DMS53 (cell line): Measurements from ENCODE around the gene HACD3.
"Not testable (repeated sequence)": the region's sequence is repeated elsewhere in the genome, so short reads cannot be mapped to it uniquely, and the experiment has no call there.

Source experiments
- DNase-seq: peaks from one replicate; lab custom pipeline; 2025; lab: John Stamatoyannopoulos, UW

The HACD3 gene

GRCh38 chr15:65599677-65600076, 69.4 kb downstream of the HACD3 start:
- DNase-seq: no peak

- DNase-seq: no peak
These were observed 72.9 kb downstream of the HACD3 start for GRCh38 chr15:65603134-65603533.

GRCh38 chr15:65603559-65603958, 73.3 kb downstream of the HACD3 start:
- no peak for DNase-seq

DNA sequence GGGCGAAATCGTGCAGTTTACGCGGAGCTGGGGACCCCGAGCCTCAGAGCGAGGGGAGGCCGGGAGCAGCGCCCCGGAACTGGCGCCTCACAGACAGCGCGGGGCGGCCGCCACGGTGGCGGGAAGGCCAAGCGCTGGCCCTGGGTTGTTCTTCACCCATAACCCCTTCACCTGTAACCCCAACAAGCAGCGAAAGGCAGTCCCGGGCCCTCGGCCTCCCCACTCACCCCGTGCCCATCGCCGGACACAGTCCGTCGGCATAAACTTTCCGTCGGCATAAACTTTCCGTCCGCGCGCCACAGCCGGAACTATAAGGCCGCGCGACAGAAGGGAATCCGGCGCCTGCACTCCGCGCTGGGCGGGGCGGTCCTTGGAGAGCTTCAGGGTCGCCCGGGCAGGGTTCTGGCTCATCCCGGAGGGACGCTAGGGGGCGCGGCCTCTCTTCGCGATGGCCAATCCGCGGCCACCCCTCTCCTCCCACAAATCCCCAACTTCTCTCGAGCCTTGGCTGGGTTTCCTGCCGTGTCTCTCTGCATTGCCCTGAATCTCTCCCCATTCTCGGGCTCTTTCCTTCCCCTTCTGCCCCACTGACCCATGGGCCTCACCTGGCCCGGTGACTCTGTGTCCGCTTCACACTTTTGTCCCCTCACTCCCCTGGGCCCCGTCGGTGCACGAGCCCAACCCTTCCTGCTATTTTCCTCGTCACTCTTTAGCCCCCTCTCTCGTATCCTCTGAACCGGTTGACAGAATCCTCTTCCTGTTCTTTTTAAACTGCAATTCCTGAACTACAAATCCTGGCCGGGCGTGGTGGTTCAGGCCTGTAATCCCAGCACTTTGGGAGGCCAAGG, 80.8 kb downstream of the HACD3 start, which contains the start of gene INTS14:
INTS14 (minus strand) TSS at position 261 of the 848 bp plus-strand sequence. CDS start 3,751 bp downstream, outside the sequence.
- DNase-seq: peak; percentile 97

- peak; percentile 15 for DNase-seq
These were observed 81.8 kb downstream of the HACD3 start for GRCh38 chr15:65611888-65612615.

GRCh38 chr15:65612616-65612946, 82.3 kb downstream of the HACD3 start:
- DNase-seq: no peak

GRCh38 chr15:65612949-65613744, 82.9 kb downstream of the HACD3 start:
- no peak for DNase-seq

GRCh38 chr15:65615887-65616286, 85.6 kb downstream of the HACD3 start:
- not testable (repeated sequence) for DNase-seq

- DNase-seq: no peak
These were observed 88.4 kb downstream of the HACD3 start for GRCh38 chr15:65618560-65619109.

DNA sequence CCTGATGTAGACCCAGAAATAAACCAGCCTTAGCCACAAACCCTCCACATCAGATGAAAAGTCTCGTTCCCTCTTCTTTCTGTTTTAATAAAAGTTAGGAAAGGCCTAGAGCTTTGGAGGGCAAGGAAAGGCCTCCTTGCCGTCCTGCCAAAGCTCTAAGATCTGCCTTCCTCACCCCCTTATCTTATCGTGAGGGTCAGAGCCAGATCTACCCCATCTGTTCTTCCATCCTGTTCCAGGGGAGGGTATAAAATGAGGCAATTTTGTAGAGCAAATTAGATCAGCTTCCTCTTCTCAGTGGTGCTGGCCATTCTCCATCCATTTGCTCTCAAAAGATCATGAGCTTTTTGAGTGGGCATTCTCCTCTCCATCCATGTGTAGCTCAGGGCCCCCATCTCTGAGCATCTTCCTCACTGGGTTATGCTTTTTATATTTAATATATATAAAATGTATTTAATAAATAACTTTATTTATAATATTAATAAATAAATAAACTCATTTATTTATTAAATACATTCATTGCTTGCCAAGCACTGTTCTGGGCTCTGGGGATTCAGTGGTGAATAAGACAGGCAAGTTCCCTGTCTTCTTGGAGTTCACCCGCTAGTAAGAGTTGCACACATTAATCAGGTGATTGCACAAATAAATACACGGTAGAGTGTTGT, 89.5 kb downstream of the HACD3 start:
- no peak for DNase-seq

DNA sequence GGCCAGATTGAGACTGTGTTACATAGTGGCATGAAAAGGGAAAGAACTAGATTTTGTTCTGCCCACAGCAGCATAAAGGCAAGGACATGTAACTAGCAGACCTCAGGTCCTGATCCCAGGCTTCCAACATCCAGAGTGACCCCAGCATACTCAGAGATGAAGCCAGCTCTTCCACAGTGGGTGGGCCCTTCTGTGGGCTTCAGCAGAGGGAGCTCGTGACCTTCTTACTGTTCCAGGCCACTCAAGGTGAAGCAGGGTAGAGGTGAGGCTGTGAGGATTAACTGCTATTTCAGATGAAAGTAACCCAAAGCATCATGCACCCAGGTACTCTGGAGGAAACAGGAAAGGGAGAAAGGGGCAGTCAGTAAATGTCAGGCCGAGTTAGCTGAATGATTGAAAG, 90.6 kb downstream of the HACD3 start:
- no peak for DNase-seq

GRCh38 chr15:65621638-65622037, 91.4 kb downstream of the HACD3 start, which contains the start of gene SLC24A1:
SLC24A1 (plus strand) TSS chr15:65621938; CDS start chr15:65624081, 2,143 bp downstream.
- DNase-seq: no peak

GRCh38 chr15:65623103-65623502, 92.8 kb downstream of the HACD3 start:
- no peak for DNase-seq

DNA sequence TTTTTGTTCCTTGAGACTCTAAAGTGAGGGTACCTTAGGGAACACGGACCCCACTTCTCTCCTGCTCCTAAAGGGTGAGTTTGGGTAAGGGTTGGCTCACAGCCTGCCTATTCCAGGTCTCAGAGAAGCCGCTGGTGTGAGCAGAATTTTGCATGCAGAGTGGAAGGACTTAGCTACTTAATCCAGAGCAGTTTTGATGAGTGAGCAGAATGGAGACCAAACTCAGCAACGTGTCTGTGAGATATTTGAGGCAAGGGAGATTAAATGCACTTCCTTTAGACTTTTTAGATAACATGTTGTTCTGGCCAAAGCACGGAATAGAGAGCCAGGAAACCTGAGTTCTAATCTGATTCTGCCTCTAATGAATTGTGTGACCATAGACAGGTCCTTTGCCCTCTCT, 96.6 kb downstream of the HACD3 start:
- DNase-seq: no peak
